OCI-LY7 (cell line): Measurements from ENCODE around the gene CTNNA3. TPM values are rescaled to one million over a fixed set of nuclear protein-coding genes. Genes with fewer than 3 reads are reported as not detected.

Experiments
- BruUV-seq: library from RNA; stranded (reverse); fragments of 400-500 nt; replicated peaks from 2 replicates; lab custom pipeline; 2021; lab: Mats Ljungman, UMichigan
- CTCF ChIA-PET: fragments of 300-600 bp; sonication (Branson Sonifier 250); formaldehyde crosslinking; loops from one replicate; lab custom pipeline; 2022; ENCODE audit warnings: antibody characterized with exemption; ENCODE audit not compliant: unreplicated experiment; lab: Charles Lee
- POLR2A ChIA-PET: fragments of 300-600 bp; sonication (Branson Sonifier 250); formaldehyde crosslinking; loops from one replicate; lab custom pipeline; 2022; ENCODE audit warnings: antibody characterized with exemption; lab: Charles Lee
- DNase-seq: peaks from one replicate; pipeline ENCODE4 v3.0.0-alpha.2; 2015; ENCODE audit warnings: low spot score
- H2AFZ ChIP-seq: fragments of 200-600 bp; sonication (generic), shearing (Covaris generic); 2 replicates; pipeline ENCODE4 v1.6.1; 2014; ENCODE audit warnings: mild to moderate bottlenecking, antibody characterized with exemption, low read length, moderate library complexity
- H3K27ac ChIP-seq: fragments of 200-600 bp; sonication (generic); 2 replicates; pipeline ENCODE4 v1.5.1; 2014; ENCODE audit warnings: mixed run types, low read depth, mild to moderate bottlenecking, moderate library complexity, low read length, inconsistent platforms; ENCODE audit not compliant: poor library complexity, severe bottlenecking
- H3K36me3 ChIP-seq: fragments of 200-600 bp; sonication (generic); 2 replicates; pipeline ENCODE4 v1.6.1; 2014; ENCODE audit warnings: mild to moderate bottlenecking, antibody characterized with exemption, low read length, moderate library complexity, mixed read lengths; ENCODE audit not compliant: insufficient read depth
- H3K4me1 ChIP-seq: fragments of 200-600 bp; sonication (generic); 2 replicates; pipeline ENCODE4 v1.5.1; 2014; ENCODE audit warnings: mild to moderate bottlenecking, low read length; ENCODE audit not compliant: insufficient read depth, poor library complexity, severe bottlenecking
- H3K4me2 ChIP-seq: fragments of 200-600 bp; sonication (generic); 2 replicates; pipeline ENCODE4 v1.6.1; 2014; ENCODE audit warnings: mild to moderate bottlenecking, low read length
- H3K4me3 ChIP-seq: fragments of 200-600 bp; sonication (generic); 2 replicates; pipeline ENCODE4 v1.5.1; 2014; ENCODE audit warnings: mild to moderate bottlenecking, low read depth, low read length; ENCODE audit not compliant: poor library complexity, severe bottlenecking
- H3K79me2 ChIP-seq: fragments of 200-600 bp; sonication (generic); 2 replicates; pipeline ENCODE4 v1.6.1; 2016; ENCODE audit warnings: low read depth, mild to moderate bottlenecking, low read length, moderate library complexity, mixed read lengths; ENCODE audit not compliant: insufficient read depth
- H3K9me2 ChIP-seq: fragments of 200-600 bp; sonication (generic); 2 replicates; pipeline ENCODE4 v1.6.1; 2016; ENCODE audit warnings: mild to moderate bottlenecking, low read length, mixed read lengths; ENCODE audit not compliant: insufficient read depth
- H3K9me3 ChIP-seq: fragments of 200-600 bp; sonication (generic); 2 replicates; pipeline ENCODE4 v1.6.1; 2014; ENCODE audit warnings: mild to moderate bottlenecking, mixed run types, low read length, mixed read lengths
- H4K20me1 ChIP-seq: fragments of 200-600 bp; sonication (generic); 2 replicates; pipeline ENCODE4 v1.6.1; 2014; ENCODE audit warnings: mild to moderate bottlenecking, antibody characterized with exemption, low read length, moderate library complexity, mixed read lengths; ENCODE audit not compliant: insufficient read depth
- EZH2phosphoT487 ChIP-seq: fragments of 200-600 bp; sonication (generic); IDR thresholded peaks from 2 replicates; pipeline ENCODE4 v1.6.1; 2018; ENCODE audit warnings: low read depth, borderline replicate concordance, mild to moderate bottlenecking, mixed run types, antibody characterized with exemption, low read length, moderate library complexity, mixed read lengths
- intact Hi-C: fragments of 100-400 bp; cut with micrococcal nuclease; formaldehyde crosslinking; loops from one replicate; pipeline ENCODE4 v1.10.0; 2022; ENCODE audit not compliant: unreplicated experiment
- total RNA-seq, 2 experiments: library from RNA; depleted of rRNA in 1 of 2; stranded (reverse); fragments of >200 nt in 1 of 2; shearing (Covaris generic) in 1 of 2; gene quantifications; 2 replicates each; pipeline ENCODE4 v1.2.3, GENCODE V29; 2014 to 2022
- TF ChIP-seq, protein P1 (sequence below): fragments of 200-600 bp; sonication (generic); conservative IDR thresholded peaks from 2 replicates; pipeline ENCODE4 v1.5.1; 2014; ENCODE audit warnings: mild to moderate bottlenecking, antibody characterized with exemption, low read length, moderate library complexity, mixed read lengths

Gene CTNNA3
- total RNA-seq, 2 experiments from 2014 or later: not detected

DNA sequence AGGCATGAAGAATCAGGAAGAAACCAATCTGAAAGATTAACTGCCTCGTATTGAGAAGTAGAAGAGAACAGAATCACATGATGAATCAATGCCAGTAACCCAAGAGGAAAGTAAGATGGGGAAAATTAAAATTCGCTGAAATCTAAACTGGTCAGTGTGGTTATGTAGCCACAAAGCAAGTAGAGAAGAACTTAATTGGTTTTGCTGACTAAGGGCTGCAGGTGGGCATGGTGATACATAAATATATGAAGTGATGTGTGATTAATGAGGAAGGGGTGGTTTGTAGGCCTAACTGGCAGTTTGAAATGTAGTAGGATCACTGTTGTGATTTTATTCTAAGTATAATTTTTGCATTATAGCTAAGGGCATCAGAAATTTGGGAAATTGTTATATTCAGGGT, 853.6 kb downstream of the CTNNA3 start:
- H3K79me2 ChIP-seq: no peaks in the 10 kb centered on the region
- H3K9me2 ChIP-seq: no peaks in the 10 kb centered on the region
- H3K27ac ChIP-seq: no peak overlapping the region
- no peak overlapping the region for H3K4me2 ChIP-seq
- H2AFZ ChIP-seq: no peak overlapping the region
- no peaks in the 10 kb centered on the region for H3K9me3 ChIP-seq
- no peak for DNase-seq
- ChIA-PET POLR2A (no interaction called here), CTCF (no interaction called here)
- no peaks in the 10 kb centered on the region for H3K36me3 ChIP-seq
- intact Hi-C loops: no loop called here
- H4K20me1 ChIP-seq: no peaks in the 10 kb centered on the region
- H3K4me1 ChIP-seq: no peaks in the 10 kb centered on the region
- no peak overlapping the region for H3K4me3 ChIP-seq
- TF ChIP-seq, protein P1, sequence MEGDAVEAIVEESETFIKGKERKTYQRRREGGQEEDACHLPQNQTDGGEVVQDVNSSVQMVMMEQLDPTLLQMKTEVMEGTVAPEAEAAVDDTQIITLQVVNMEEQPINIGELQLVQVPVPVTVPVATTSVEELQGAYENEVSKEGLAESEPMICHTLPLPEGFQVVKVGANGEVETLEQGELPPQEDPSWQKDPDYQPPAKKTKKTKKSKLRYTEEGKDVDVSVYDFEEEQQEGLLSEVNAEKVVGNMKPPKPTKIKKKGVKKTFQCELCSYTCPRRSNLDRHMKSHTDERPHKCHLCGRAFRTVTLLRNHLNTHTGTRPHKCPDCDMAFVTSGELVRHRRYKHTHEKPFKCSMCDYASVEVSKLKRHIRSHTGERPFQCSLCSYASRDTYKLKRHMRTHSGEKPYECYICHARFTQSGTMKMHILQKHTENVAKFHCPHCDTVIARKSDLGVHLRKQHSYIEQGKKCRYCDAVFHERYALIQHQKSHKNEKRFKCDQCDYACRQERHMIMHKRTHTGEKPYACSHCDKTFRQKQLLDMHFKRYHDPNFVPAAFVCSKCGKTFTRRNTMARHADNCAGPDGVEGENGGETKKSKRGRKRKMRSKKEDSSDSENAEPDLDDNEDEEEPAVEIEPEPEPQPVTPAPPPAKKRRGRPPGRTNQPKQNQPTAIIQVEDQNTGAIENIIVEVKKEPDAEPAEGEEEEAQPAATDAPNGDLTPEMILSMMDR: no peak
- TF ChIP-seq EZH2phosphoT487: no peak
- no TSS peak for BruUV-seq

DNA sequence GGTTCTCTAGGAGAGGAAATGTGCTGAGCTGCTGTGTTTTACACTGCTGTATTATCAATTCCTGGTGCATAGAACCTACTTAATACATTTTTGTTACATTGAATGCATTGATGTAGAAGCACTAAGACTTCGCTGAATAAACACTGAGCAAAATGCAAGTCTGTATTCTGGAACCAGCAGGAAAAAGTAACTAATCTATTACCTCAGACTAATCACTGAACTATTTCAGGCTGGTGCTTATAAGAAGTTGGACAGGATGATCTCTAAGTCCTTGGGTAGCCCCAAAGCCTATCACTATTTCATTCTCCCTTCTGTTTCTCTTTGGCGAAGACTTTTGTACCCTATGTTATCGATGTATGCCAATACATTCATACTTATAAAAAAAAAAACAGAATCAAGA, 857.3 kb downstream of the CTNNA3 start:
- no peaks in the 10 kb centered on the region for H3K9me3 ChIP-seq

DNA sequence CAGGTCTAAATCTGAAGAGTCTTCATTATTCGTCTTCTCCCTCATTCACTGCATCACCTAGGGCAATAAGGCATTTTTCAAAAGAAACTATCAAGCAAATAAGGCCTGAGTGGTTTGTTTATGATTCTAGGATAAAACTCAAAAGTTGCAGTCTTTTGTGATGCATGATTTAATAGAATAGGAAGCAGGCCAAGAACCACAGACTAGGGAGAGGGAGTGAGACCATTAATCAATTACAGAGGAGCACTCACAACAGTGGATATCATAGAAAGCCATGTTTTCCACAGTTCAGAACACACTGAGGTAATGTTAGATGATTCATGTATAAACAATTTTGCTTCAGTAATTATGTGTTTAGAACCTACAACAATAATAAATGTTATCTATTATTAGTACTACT, 858.0 kb downstream of the CTNNA3 start:
- Histone ChIP-seq H3K79me2 (no peaks in the 10 kb centered on the region), H3K4me2 (no peak overlapping the region), H3K9me2 (no peaks in the 10 kb centered on the region), H3K27ac (no peak overlapping the region), H3K4me3 (no peak overlapping the region), H2AFZ (no peak overlapping the region), H3K4me1 (no peaks in the 10 kb centered on the region), H3K36me3 (no peaks in the 10 kb centered on the region), H4K20me1 (no peaks in the 10 kb centered on the region), H3K9me3 (no peaks in the 10 kb centered on the region)
- POLR2A ChIA-PET: interaction anchor here (0.8 kb wide), 1 partner anchor 11 kb away, joined by 3 read pairs; no protein-coding TSS in a partner anchor
- no peak for DNase-seq
- no TSS peak for BruUV-seq
- intact Hi-C loops: no loop called here
- CTCF ChIA-PET: no interaction called here
- TF ChIP-seq EZH2phosphoT487: no peak
- TF ChIP-seq, protein P1: no peak

More for the DNA sequence above, 857.3 kb downstream of the CTNNA3 start:
- BruUV-seq: no TSS peak
- Histone ChIP-seq H4K20me1 (no peaks in the 10 kb centered on the region), H3K4me3 (no peak overlapping the region), H3K9me2 (no peaks in the 10 kb centered on the region), H3K27ac (no peak overlapping the region), H3K36me3 (no peaks in the 10 kb centered on the region), H3K79me2 (no peaks in the 10 kb centered on the region), H3K4me2 (no peak overlapping the region), H3K4me1 (no peaks in the 10 kb centered on the region), H2AFZ (no peak overlapping the region)
- intact Hi-C loops: no loop called here
- TF ChIP-seq, protein P1: no peak
- TF ChIP-seq EZH2phosphoT487: no peak
- ChIA-PET POLR2A (no interaction called here), CTCF (no interaction called here)
- DNase-seq: no peak
